HS-5 (cell line): ENCODE data around the gene GPHN.
"Not testable (repeated sequence)": the region's sequence is repeated elsewhere in the genome, so short reads cannot be mapped to it uniquely, and the experiment has no call there.

Experiments used
- DNase-seq: peaks from one replicate; pipeline ENCODE4 v3.0.0-alpha.2; 2012; ENCODE audit warnings: low read depth

GPHN gene

DNA sequence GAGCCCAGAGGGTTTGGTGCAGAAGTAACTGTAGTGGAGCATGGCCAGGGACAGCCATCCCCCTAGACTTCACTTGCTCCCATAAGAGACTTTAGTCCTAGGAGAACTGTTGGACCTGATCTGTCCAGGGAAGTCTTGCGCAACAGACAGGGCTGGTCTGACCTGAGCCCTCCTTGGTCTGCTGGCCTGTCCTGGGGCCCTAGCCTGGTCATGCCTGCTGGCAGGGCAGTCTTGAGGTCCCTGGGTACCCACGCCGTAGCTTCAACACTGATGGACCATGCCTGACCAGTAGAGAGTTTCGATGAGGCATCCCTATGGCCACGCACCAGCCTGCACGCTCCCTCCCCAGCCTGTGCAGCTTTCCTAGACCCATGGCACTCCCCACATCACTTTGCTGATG lies 305.7 kb downstream of the GPHN start:
- no peak for DNase-seq

DNA sequence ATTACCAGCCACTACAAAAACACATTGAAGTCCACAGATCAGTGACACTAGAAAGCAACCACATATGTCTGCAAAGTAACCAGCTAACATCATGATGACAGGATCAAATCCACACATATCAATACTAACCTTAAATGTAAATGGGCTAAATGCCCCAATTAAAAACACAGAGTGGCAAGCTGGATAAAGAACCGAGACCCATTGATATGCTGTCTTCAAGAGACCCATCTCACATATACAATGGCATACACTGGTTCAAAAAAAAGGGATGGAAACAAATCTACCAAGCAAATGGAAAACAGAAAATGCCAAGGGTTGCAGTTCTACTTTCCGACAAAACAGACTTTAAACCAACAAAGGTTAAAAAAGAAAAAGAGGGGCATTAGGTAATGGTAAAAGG lies 307.7 kb downstream of the GPHN start:
- no peak for DNase-seq

DNA sequence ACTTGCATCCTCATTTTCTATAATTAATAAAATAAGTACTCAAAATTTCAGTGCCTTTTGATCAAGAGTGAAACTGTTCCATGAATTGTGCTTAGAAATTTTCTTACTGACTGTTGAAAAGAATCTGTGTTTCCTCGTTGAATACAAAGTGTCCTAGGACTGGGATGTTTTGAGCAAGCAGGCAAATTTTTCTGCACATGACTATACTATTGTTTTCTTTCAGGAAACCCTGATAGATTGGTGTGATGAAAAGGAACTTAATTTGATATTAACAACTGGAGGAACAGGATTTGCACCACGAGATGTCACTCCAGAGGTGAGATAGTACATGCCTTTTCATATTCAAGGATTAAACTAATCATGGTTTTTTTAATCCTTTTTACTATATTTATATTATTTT lies 316.3 kb downstream of the GPHN start:
- no peak for DNase-seq

DNA sequence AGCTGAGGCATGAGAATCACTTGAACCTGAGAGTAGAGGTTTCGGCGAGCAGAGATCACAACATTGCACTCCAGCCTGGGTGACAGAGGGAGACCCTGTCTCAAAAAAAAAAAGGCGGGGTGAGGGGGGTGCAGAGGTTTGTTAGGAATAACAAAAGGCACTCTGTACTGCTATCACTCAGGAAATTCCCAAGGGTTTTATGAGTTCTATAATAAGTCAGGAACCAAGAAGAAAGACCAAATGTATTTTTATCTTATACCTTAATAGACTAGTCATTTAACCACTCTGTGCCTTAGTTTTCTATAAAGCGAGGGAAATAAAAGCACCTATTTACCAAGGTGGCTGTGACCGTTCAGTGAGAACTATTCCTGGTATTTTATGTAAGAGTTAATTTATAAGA lies 319.2 kb downstream of the GPHN start:
- no peak for DNase-seq

DNA sequence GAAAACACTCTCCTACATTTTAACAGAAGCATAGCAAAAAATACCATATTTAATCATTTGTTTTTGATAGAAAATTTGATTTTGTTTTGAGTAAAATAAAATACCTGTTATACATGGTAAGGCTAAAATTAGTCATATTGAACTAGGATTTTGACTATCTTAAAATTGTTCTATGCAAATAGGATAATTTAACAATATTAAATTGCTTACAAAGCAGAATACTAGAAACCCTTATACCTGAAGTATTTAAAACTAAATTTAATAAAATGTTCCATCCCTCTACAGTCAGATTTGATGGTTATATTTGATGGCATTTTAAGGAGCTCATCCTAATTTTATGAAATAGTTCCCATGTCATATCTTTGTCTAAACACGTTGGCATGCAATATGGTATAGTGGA lies 323.2 kb downstream of the GPHN start:
- no peak for DNase-seq

DNA sequence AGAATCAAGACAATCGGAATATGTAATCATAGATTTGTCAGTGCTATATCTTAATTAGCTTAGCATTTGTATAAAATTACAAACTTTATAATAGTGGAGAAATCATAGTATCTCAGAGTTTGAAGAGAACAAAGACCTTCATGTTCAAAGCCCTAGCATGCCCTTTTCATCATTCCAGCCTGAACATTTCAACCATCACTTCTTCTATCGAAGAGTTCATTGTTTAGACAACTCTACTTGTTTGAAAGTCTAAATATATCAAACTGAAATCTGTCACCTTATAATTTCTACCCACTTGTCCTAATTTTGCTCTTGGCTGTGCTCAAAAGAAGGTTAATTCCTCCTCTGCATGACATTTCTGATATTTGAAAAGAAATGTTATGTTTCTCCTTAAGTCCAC lies 325.9 kb downstream of the GPHN start:
- DNase-seq = no peak

DNA sequence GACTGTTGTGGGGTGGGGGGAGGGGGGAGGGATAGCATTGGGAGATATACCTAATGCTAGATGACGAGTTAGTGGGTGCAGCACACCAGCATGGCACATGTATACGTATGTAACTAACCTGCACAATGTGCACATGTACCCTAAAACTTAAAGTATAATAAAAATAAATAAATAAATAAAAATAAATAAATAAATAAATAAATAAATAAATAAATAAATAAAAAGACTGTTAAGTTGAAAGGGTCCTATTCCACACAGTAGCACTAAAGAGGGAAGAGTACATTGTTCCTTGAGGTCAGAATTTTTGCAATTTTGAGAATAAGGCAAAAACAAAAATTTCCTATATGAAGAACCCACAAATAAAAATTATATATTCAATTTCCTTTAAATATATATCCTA lies 329.5 kb downstream of the GPHN start:
- not testable (repeated sequence) for DNase-seq

DNA sequence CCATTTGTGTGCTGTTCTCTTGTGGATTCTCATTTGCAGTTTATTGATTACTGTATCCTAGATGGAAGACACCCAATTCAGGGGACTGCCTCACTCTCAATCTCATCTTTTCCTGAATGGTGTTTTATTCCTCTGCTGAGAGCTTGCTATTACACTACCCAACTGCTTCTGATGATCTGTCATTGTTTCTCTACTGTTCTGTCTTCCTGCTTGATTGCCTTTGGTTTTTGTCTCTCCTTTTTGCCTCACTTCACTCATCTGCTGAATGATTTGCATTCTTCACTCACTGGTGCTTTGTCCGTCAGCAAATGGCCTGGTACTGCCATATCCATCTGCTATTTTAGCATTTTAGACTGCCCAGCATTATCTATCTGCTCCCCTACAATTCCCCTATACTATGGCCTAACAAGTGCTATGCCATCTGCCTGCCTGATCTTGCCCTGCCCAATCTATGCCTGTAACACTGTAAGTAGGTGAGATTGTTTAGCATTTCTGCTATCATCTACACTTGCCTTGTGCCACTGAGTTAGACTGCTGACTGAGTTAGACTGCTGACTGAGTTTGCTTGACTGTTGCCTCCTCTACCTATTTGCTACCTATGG lies 335.1 kb downstream of the GPHN start:
- DNase-seq = no peak

DNA sequence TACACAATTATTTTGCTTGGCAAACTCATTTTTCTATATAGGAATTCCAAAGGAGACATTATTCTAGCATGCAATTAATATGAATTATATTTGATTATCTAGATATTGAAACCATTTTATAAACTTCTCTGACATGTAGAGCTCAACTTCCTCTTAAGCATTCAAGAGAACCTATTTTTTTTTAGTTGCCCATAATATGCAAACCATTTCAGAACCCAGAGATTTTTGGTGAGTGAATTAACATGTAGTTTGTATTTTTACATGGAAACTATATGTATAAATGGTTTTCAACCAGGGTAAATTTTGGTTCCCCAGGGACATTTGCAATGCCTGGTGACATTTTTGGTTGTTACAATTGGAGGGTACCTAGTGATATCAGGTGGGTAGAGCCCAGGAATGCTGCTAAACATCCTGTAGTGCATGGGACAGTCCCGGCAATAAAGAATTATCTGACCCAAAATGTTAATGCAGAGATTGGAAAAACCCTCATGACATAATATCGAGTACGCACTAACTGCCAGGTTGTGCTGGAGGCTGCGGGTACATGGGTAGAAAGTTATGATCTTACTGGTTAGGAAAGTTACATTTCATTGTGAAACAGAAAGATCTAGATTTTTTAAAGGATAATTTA lies 342.4 kb downstream of the GPHN start:
- no peak for DNase-seq

DNA sequence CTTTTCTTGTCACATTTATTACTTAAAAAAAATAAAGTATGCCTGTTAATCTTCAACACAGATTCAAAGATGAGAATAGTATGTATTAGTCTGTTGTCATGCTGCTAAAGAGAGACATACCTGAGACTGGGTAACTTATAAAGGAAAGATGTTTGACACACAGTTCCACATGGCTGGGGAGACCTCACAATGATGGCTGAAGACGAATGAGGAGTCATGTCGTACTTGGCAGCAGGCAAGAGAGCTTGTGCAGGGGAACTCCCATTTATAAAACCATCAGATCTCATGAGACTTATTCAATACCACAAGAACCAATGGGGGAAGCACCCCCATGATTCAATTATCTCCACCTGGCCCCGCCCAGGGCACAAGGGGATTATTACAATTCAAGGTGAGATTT lies 345.4 kb downstream of the GPHN start:
- no peak for DNase-seq

DNA sequence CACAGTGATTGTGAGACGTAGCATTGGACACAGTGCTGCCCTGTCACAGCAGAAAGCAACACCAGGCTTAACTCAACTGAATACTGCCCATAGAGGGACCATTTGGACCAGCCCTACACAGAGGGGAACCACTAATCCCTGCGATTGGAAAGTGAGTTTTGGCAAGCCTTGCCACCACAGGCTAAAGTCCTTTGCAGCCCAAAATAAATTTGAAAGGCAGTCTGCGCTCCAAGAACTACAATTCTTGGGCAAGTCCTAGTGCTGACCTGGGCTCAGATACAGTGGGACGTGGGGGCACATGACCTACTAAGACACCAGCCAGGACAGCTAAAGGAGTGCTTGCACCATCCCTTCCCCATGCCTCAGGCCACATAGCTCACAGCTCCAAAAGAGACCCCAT lies 349.9 kb downstream of the GPHN start:
- DNase-seq = no peak

DNA sequence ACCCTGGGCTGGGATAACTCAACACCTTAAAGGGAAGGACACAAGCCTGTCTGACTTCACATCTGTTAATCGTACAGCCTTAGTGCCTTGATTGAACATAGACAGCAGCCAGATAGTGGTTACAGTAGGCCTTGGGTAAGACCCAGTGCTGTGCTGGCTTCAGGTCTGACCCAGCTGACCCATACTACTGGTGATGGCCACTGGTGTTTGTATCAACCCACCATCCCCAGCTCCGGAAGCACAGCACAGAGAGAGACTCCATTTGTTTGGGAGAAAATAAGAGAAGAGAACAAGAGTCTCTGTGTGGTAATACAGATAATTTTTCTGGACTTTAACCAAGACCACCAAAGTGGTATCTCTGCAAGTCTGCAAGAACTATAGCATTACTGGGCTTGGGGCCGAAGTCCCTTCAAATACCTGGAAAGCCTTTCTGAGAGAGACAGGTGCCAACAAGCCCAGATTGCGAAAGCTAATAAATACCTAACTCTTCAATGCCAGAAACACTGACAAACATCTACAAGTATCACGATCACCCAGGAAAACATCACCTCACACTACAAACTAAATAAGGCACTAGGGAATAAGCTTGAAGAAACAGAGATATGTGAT lies 351.2 kb downstream of the GPHN start:
- DNase-seq = no peak

DNA sequence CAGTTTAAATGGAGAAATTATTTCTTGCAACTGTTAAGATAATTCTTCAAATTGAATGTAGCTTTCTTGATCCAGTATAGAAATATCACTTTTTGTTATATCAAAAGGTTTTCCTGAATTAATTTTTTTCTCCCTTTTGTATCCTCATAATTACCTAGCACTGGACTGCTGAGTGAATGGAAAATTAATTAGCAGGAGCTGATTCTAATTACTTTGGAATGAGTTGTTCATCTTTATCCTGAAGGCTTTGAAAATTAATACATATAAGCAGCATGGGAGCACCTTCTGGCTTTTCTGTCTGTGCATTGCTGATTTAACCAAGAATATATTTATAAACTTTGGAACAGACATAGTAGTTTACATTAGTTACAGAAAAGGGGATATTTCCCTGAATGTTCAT lies 373.6 kb downstream of the GPHN start:
- no peak for DNase-seq

DNA sequence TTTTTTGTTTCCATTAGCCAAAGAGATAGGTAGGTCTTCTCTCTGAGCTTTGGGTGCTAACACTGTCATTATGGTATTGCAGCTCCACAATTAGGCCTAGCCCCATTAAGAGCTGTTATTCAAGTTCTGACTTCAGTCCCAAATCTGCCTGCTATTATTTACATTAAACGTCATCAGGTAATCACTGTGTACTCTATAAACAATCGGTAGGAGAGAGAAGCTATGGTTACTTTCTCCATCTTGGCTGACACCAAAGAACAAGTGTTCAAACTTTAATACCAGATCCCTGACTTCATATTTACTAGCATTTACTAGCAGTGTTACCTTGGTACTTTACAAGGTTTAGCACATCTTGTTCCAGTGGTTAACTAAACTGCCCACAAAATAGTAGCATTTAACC lies 376.2 kb downstream of the GPHN start:
- no peak for DNase-seq

DNA sequence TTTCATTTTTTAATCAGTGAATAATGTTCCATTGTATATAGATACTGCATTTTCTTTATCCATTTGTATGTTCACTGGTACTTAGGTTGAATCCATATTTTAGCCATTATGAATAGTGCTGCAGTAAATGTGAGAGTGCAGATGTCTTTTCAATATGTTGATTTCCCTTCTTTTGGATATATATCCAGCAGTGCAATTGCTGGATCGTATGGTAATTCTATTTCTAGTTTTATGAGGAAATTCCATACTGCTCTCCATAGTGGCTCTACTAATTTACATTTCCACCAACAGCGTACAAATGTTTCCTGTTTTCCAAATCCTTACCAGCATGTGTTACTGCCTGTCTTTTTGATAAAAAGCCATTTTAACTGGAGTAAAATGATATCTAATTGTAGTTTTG lies 392.8 kb downstream of the GPHN start:
- no peak for DNase-seq

DNA sequence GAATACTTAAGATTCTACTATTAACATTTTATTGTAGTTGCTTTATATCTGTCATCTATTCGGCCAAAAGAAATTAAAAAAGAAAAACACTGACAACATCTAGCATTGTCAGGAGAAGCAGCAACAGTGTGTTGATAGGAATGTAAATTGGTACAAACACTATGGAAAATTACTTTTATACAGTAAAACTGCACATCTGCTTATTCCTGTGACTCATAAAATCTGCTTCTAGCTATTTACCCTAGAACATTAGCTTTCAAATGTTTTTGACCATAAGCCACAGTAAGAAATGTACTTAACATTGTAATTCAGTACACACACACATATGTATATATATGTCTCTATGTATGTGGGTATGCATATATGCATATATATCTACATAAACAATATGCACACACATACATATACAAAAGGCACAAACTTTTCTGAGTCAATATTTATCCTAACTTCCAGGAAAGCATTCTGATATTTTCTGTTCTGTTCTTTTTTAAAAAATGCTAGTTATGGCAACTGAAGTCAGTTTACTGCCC lies 402.4 kb downstream of the GPHN start:
- no peak for DNase-seq

DNA sequence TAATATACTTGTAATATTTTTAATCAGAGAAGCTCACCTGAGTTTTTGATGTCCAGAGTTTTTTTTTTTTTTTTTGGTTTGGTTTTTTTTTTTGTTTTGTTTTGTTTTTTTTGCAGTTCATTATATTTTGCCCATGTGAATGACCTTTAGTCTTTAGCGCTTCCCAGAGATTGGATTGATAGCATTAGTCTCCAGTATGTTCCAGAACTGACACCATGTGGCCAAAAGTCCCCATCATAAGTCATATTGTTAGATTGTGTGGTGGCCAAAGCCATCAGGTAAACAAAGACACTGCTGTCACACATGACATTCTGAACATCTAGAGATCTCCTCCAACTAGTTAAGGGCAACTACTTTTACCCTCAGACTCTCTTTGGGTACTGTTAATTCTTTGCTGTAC lies 408.5 kb downstream of the GPHN start:
- no peak for DNase-seq

DNA sequence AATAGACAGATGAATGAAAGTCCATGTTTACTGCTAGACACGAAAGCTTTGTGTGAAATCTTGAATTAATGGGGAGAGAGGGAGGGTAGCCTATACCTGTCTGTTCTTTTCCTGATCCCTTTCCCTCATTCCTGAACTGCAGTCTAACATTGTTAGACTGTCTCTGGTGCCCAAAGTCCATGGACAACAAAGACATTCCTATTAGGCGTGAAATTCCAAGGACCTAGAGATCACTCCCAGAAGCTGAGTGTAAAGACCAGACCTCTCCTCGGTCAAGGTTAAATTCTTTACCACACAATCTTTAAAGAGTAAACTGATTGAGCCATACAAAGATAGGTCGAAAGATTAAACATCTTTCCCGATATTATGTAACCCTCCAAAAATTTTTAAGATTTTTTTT lies 410.6 kb downstream of the GPHN start:
- no peak for DNase-seq

DNA sequence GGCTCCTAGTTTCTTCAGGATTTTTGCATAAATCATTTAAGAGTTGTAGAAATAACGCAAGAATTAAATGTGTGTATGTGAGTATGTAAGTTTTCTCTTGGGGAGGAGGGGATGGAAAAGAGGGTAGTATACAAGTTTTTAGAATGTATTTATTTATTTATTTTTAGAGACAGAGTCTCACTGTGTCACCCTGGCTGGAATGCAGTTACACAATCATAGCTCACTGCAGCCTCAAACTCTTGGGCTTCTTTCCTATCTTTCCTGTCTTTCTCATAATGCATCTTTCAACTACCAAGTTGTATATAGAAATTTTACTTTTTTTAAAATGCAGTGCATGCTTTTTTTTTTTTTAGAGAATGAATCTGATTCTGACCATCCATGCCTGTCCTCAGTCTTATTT lies 412.2 kb downstream of the GPHN start:
- no peak for DNase-seq

DNA sequence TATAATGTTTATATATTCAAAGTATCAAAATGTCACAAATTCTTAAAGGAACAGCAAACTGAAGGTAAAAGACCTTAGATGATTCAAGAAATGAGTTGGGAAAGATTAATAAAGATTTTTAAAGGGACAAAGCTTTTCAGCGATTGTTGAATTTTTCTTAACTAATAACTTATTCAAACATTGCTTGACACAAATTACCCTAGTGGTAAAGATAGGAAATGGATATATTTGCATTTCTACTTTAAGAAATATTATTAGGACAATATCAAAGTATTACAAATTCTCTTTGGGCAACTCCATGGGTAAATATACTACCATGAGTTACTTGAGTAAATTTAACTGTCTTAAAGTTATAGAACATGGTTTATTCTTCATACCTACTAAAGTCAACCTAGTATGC lies 415.3 kb downstream of the GPHN start:
- DNase-seq = no peak

DNA sequence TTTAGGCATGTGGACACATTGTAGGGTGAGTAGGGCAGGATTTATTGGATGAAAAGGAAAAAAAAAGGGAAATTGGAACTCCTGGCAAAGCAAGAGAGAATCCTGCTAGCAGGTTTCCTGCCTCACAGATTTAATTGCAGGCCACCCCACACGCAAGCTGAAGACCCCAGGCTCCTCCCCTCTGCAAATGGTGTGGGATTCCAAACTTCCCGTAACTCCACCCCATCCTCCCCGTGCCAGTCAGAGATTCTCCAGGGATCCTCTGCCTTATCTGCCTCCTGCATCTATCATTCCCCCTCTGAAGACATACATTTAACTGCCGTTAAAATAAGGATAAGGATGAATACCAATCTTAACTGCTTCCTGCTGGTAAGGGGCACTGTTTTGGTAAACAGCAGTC lies 431.5 kb downstream of the GPHN start:
- no peak for DNase-seq

DNA sequence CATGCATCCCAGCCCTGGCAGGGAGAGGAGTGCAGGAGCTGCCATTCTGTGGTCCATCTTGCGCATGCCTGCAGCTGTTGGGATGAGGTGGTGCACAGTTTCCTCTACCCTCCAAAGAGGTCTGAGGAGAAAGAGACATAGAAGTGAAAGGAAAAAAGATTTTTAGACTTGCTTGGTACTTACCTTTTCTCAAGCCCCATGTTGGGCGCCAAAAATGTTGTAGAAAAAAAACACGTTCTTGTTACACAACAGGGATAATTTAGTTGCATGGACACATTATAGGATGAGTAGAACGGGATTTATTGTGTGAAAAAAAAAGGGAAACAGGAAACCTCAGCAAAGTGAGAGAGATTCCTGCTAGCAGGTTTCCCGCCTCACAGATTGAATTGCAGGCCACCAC lies 436.9 kb downstream of the GPHN start:
- DNase-seq = no peak

DNA sequence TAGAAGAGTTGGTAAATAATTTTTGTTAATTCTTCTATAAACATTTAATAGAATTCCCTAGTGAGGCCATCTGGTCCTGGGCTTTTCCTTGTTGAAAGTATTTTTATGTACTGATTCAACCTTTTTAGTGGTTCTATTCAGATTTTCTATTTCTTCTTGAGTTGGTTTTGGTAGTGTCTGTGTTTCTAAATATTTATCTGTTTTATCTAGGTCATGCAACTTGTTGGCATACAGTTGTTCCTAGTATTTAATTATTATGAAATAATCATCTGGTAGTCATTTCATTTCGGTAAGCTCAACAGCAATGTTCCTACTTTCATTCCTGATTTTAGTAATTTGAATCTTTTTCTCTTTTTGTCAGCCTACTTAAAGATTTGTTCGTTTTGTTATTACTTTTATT lies 447.2 kb downstream of the GPHN start:
- DNase-seq = no peak
